Measurements from ENCODE around the gene FIGLA.

FIGLA gene

DNA sequence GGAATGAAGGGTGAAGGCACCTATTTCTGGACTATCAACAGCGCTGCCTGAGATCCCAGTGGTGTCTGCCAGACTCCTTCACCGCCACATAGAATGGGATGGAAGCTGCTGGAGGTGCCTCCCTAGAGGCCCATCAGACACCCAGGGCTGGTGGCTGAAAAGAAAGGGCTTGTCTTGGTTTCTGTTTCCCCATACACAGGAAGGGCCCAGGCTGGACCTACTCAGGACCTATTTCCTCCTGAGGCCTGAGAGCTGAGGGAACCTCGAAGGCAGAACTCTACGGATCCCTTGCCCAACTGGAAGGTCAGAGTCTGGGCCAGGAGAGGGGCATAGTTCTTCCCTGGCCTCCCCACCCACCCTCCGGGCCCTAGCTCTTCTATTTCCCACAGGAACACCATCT, 32.8 kb upstream of the FIGLA start:
- Histone ChIP-seq H3K9ac (ENCODE audit: insufficient read length, low read depth) (no peak overlapping the region), H3K9me3 (ENCODE audit: insufficient read depth, low read length) (no peaks in the 10 kb centered on the region), H3K4me3 (ENCODE audit: insufficient read length, low read depth) (no peak overlapping the region), H3K36me3 (ENCODE audit: insufficient read depth, insufficient read length, low read length) (no peaks in the 10 kb centered on the region), H3K27me3 (ENCODE audit: insufficient read depth, insufficient read length) (peaks cover 6% of the 10 kb centered on the region), H3K4me1 (ENCODE audit: insufficient read depth, insufficient read length) (no peaks in the 10 kb centered on the region)
- TF ChIP-seq YY1 (IDR thresholded peaks at IDR 0.05; ENCODE audit: insufficient read depth, insufficient read length) (no peak), SUZ12 (IDR thresholded peaks at IDR 0.05; ENCODE audit: extremely low read depth, insufficient read depth, insufficient read length) (no peak), ZNF274 (IDR thresholded peaks at IDR 0.05; ENCODE audit: low read depth, low read length) (no peak)
- no peak for DNase-seq (ENCODE audit: low read depth, low spot score)

DNA sequence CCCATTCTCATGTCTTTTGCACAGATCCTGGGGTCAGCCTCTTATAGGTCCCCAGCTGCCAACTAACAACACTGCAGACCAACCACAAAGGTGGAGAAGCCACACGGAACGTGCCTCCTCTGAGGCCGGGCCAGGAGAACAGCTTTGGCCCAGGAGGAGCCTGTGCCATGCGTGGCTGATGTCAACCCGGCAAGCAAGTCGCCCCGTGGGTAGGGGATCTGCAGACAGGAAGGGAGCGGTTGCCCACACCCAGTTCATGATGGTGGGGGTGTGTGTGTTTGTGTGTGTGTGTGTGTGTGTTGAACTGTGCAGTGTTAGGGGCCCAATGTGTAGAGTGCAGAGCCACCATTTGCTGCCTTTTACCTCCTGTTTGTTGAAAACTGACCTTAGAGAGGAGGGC, 32.4 kb upstream of the FIGLA start:
- Histone ChIP-seq H3K36me3 (ENCODE audit: insufficient read depth, insufficient read length, low read length) (no peaks in the 10 kb centered on the region), H3K4me3 (ENCODE audit: insufficient read length, low read depth) (no peak overlapping the region), H3K9me3 (ENCODE audit: insufficient read depth, low read length) (no peaks in the 10 kb centered on the region), H3K27me3 (ENCODE audit: insufficient read depth, insufficient read length) (peaks cover 6% of the 10 kb centered on the region), H3K9ac (ENCODE audit: insufficient read length, low read depth) (no peak overlapping the region), H3K4me1 (ENCODE audit: insufficient read depth, insufficient read length) (no peaks in the 10 kb centered on the region)
- TF ChIP-seq SUZ12 (IDR thresholded peaks at IDR 0.05; ENCODE audit: extremely low read depth, insufficient read depth, insufficient read length) (no peak), ZNF274 (IDR thresholded peaks at IDR 0.05; ENCODE audit: low read depth, low read length) (no peak), YY1 (IDR thresholded peaks at IDR 0.05; ENCODE audit: insufficient read depth, insufficient read length) (no peak)
- DNase-seq (ENCODE audit: low read depth, low spot score) = no peak

DNA sequence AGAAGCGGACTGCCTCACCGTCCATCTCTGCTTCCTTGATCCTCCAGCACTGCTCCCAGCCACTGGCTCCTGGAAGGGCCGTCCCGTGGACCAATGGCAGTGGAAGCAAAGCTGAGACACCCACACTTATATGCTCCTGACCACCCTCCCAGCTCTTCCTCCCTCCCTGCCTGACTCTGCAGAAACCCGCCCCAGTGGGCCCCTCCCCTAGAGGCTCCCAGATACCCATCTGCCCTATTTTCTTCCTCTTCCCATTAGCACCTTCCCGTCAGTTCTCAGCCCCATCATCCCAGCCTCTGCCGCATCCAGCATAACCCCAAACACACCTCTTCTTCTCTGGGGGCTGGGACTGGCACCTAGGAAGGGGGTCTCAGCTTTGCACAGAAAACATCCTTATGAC, 30.1 kb upstream of the FIGLA start, which contains the start of gene CLEC4F:
CLEC4F (minus strand) TSS at position 101 of the 400 bp plus-strand sequence; CDS start at position 25, 76 bp downstream.
- no peaks in the 10 kb centered on the region for H3K9me3 ChIP-seq (ENCODE audit: insufficient read depth, low read length)
- no peaks in the 10 kb centered on the region for H3K36me3 ChIP-seq (ENCODE audit: insufficient read depth, insufficient read length, low read length)
- H3K9ac ChIP-seq (ENCODE audit: insufficient read length, low read depth) = no peak within 1 kb of the TSS
- TF ChIP-seq SUZ12 (IDR thresholded peaks at IDR 0.05; ENCODE audit: extremely low read depth, insufficient read depth, insufficient read length) (no peak), ZNF274 (IDR thresholded peaks at IDR 0.05; ENCODE audit: low read depth, low read length) (no peak)
- peaks cover 8% of the 10 kb centered on the region for H3K27me3 ChIP-seq (ENCODE audit: insufficient read depth, insufficient read length)
- DNase-seq (ENCODE audit: low read depth, low spot score) = no peak
- H3K4me3 ChIP-seq (ENCODE audit: insufficient read length, low read depth) = no peak within 1 kb of the TSS
- H3K4me1 ChIP-seq (ENCODE audit: insufficient read depth, insufficient read length) = no peaks in the 10 kb centered on the region

DNA sequence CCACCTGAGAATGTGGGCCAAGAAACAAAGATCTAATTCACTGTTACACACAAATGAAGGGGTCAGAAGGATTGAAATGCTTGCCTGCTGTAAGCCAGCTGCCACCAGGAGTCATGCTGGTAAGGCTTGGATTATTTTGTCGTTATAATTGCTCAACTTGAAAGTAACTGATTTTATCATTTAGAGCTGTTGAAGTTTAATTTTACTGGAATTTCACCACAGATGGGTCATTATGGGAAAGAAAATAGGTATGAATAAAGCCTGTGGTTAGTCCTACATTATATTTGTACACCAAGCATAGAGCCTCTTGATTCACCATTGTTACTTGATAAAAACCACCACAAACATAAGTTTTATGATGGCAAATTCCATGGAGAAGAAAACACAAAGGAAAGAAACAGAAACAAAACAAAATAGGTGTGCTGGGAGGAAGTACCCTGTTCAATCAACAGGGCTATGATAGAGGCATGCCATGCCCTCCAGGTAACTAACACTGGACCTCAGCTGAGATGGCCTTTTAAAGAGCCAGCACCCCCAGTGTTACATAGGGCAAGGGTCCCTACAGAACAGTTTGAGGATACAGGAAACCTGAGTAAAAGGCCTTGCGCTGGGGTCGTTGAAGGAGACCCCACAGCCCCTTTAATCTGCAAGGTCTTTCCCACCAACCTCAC, 27.0 kb upstream of the FIGLA start:
- TF ChIP-seq YY1 (IDR thresholded peaks at IDR 0.05; ENCODE audit: insufficient read depth, insufficient read length) (no peak), SUZ12 (IDR thresholded peaks at IDR 0.05; ENCODE audit: extremely low read depth, insufficient read depth, insufficient read length) (no peak), ZNF274 (IDR thresholded peaks at IDR 0.05; ENCODE audit: low read depth, low read length) (no peak)
- Histone ChIP-seq H3K9ac (ENCODE audit: insufficient read length, low read depth) (no peak overlapping the region), H3K9me3 (ENCODE audit: insufficient read depth, low read length) (no peaks in the 10 kb centered on the region), H3K4me3 (ENCODE audit: insufficient read length, low read depth) (no peak overlapping the region), H3K4me1 (ENCODE audit: insufficient read depth, insufficient read length) (no peaks in the 10 kb centered on the region), H3K27me3 (ENCODE audit: insufficient read depth, insufficient read length) (peaks cover 13% of the 10 kb centered on the region), H3K36me3 (ENCODE audit: insufficient read depth, insufficient read length, low read length) (no peaks in the 10 kb centered on the region)
- DNase-seq (ENCODE audit: low read depth, low spot score) = no peak

DNA sequence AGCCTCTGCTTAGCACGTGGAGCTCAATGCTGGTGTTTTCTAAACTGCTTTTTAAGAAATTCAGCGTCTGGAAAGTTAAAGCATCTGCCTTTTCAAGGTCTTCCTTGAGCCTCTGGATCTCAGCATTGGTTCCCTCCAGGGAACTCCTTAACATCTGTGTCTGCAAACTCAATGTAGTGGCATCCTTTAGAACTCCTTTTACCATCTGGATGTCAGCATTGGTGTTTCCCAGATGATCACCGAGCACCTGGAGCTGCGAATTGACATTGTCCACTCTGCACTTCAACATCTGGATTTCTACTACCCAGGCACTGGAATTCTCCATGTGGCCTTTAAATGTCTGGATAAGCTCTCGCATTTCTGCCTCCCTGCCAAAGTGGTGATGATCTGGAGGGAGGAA, 26.3 kb upstream of the FIGLA start:
- DNase-seq (ENCODE audit: low read depth, low spot score) = no peak
- H3K36me3 ChIP-seq (ENCODE audit: insufficient read depth, insufficient read length, low read length) = no peaks in the 10 kb centered on the region
- no peak overlapping the region for H3K4me3 ChIP-seq (ENCODE audit: insufficient read length, low read depth)
- no peaks in the 10 kb centered on the region for H3K9me3 ChIP-seq (ENCODE audit: insufficient read depth, low read length)
- H3K27me3 ChIP-seq (ENCODE audit: insufficient read depth, insufficient read length) = peaks cover 17% of the 10 kb centered on the region
- H3K9ac ChIP-seq (ENCODE audit: insufficient read length, low read depth) = no peak overlapping the region
- H3K4me1 ChIP-seq (ENCODE audit: insufficient read depth, insufficient read length) = no peaks in the 10 kb centered on the region
- no peak for TF ChIP-seq SUZ12 (IDR thresholded peaks at IDR 0.05; ENCODE audit: extremely low read depth, insufficient read depth, insufficient read length)
- no peak for TF ChIP-seq ZNF274 (IDR thresholded peaks at IDR 0.05; ENCODE audit: low read depth, low read length)
- TF ChIP-seq YY1 (IDR thresholded peaks at IDR 0.05; ENCODE audit: insufficient read depth, insufficient read length) = no peak

DNA sequence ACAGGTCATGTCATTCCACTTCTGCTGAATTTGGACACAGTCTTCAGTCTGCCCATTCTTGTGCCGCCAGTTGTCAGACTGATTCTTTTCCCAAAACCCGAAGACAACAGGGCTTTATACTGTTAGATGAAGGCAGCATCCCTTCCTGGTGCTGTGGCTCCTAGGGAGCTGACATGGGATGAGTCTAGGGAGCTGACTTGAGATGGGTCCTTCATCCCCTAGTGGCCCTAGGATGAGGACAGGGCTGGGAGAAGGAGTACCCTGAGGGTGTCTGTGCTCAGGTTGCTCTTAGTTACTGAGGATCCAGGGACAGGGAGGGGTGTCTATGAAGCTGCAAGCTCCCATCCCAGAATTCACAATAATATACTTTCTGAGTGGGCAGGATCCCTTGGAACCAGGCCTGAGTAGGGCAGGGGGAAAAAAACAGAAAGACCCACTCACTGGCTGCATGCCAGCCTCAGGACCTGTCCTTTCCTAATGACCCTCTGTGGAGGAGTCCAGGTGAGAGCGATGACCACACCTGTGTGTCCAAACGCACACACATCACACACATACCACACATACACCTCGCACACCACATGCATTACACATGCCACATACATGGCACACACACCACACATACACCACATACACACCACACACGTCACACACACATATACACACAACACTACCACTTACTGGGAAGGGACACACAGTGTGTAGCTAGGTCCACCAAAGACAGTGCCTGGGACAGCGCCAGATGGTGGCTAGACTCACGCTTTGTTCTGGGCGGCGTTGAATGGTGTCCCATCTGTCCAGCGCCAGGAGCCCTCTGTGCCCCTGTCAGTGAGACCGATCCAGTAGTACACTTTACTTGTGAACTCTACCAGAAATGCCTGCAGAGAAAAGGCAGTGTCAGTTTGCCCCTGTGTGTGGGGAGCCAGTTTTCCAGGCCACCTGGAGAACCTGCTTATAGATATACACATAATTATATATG, 18.8 kb upstream of the FIGLA start:
- no peaks in the 10 kb centered on the region for H3K36me3 ChIP-seq (ENCODE audit: insufficient read depth, insufficient read length, low read length)
- no peaks in the 10 kb centered on the region for H3K9me3 ChIP-seq (ENCODE audit: insufficient read depth, low read length)
- no peak for DNase-seq (ENCODE audit: low read depth, low spot score)
- H3K27me3 ChIP-seq (ENCODE audit: insufficient read depth, insufficient read length) = peaks cover 19% of the 10 kb centered on the region
- TF ChIP-seq YY1 (IDR thresholded peaks at IDR 0.05; ENCODE audit: insufficient read depth, insufficient read length) (no peak), ZNF274 (IDR thresholded peaks at IDR 0.05; ENCODE audit: low read depth, low read length) (no peak), SUZ12 (IDR thresholded peaks at IDR 0.05; ENCODE audit: extremely low read depth, insufficient read depth, insufficient read length) (no peak)
- no peak overlapping the region for H3K4me3 ChIP-seq (ENCODE audit: insufficient read length, low read depth)
- H3K9ac ChIP-seq (ENCODE audit: insufficient read length, low read depth) = no peak overlapping the region
- no peaks in the 10 kb centered on the region for H3K4me1 ChIP-seq (ENCODE audit: insufficient read depth, insufficient read length)

DNA sequence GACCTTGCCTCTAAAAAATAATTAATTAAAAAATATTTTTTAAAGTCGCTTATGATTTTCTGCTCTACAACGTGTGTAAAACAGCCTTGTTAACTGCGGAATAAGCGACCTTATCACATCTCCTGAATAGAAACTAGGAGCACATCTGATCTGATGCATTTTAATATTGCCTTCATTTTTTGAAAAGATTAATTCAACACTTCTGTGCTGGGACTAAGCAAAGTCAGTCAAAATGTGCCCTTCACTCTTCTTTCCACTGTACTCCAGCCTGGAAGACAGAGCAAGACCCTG, 17.3 kb upstream of the FIGLA start:
- no peaks in the 10 kb centered on the region for H3K4me1 ChIP-seq (ENCODE audit: insufficient read depth, insufficient read length)
- H3K9ac ChIP-seq (ENCODE audit: insufficient read length, low read depth) = no peak overlapping the region
- peaks cover 28% of the 10 kb centered on the region for H3K27me3 ChIP-seq (ENCODE audit: insufficient read depth, insufficient read length)
- TF ChIP-seq ZNF274 (IDR thresholded peaks at IDR 0.05; ENCODE audit: low read depth, low read length) (no peak), YY1 (IDR thresholded peaks at IDR 0.05; ENCODE audit: insufficient read depth, insufficient read length) (no peak), SUZ12 (IDR thresholded peaks at IDR 0.05; ENCODE audit: extremely low read depth, insufficient read depth, insufficient read length) (no peak)
- no peak for DNase-seq (ENCODE audit: low read depth, low spot score)
- H3K9me3 ChIP-seq (ENCODE audit: insufficient read depth, low read length) = no peaks in the 10 kb centered on the region
- no peak overlapping the region for H3K4me3 ChIP-seq (ENCODE audit: insufficient read length, low read depth)
- H3K36me3 ChIP-seq (ENCODE audit: insufficient read depth, insufficient read length, low read length) = no peaks in the 10 kb centered on the region
